Measurements from ENCODE around the gene LPP.

The LPP gene

DNA sequence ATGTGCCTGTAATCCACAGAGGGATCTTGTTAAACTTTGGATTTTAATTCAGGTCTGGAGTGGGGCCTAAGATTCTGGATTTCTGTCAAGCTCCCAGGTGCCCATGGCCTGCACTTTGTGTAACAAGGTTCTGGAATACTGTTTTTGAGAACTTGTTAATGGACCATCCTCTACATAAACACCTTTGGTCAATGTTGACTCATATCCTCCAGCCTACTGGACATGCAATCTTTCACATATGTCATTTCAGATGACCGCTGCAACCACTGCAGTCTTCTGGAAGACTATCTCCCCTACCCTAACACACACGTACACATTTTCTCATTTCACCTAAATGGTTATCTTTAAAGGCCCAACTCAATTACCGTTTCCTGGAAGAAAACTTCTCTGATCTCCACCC is 715.7 kb downstream of the LPP start:
- Histone ChIP-seq H3K79me2 (ENCODE audit: low read length) (no peaks in the 10 kb centered on the region), H3K27ac (ENCODE audit: low read length) (no peak overlapping the region), H3K27me3 (replicated peaks; ENCODE audit: insufficient read depth, low read length) (peaks cover 15% of the 10 kb centered on the region; the same call in 1 of the 2 replicates), H3K9ac (ENCODE audit: low read length) (no peak overlapping the region), H3K9me3 (replicated peaks; ENCODE audit: insufficient read depth, low read length) (no peaks in the 10 kb centered on the region), H3K9me2 (replicated peaks; ENCODE audit: insufficient read depth, low read length) (no peaks in the 10 kb centered on the region), H3K4me1 (ENCODE audit: low read length) (peaks cover under 1% of the 10 kb centered on the region; the same call in 1 of the 2 replicates), H4K20me1 (ENCODE audit: insufficient read depth, low read length) (no peaks in the 10 kb centered on the region), H3F3A (ENCODE audit: insufficient read depth, low read length) (no peaks in the 10 kb centered on the region), H3K36me3 (replicated peaks; ENCODE audit: insufficient read depth, low read length) (no peaks in the 10 kb centered on the region), H2AFZ (ENCODE audit: low read length) (no peak overlapping the region), H3K4me3 (ENCODE audit: low read length) (no peak overlapping the region), H3K4me2 (ENCODE audit: low read depth, low read length) (no peak overlapping the region)
- TF ChIP-seq, protein P1, sequence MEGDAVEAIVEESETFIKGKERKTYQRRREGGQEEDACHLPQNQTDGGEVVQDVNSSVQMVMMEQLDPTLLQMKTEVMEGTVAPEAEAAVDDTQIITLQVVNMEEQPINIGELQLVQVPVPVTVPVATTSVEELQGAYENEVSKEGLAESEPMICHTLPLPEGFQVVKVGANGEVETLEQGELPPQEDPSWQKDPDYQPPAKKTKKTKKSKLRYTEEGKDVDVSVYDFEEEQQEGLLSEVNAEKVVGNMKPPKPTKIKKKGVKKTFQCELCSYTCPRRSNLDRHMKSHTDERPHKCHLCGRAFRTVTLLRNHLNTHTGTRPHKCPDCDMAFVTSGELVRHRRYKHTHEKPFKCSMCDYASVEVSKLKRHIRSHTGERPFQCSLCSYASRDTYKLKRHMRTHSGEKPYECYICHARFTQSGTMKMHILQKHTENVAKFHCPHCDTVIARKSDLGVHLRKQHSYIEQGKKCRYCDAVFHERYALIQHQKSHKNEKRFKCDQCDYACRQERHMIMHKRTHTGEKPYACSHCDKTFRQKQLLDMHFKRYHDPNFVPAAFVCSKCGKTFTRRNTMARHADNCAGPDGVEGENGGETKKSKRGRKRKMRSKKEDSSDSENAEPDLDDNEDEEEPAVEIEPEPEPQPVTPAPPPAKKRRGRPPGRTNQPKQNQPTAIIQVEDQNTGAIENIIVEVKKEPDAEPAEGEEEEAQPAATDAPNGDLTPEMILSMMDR (IDR thresholded peaks at IDR 0.05; ENCODE audit: low read length), result no peak
- TF ChIP-seq EZH2phosphoT487 (IDR thresholded peaks at IDR 0.05; ENCODE audit: low read length), result no peak
- no peak for TF ChIP-seq EZH2 (optimal IDR thresholded peaks at IDR 0.05; ENCODE audit: low read depth, low read length)
- DNase-seq, result no peak

DNA sequence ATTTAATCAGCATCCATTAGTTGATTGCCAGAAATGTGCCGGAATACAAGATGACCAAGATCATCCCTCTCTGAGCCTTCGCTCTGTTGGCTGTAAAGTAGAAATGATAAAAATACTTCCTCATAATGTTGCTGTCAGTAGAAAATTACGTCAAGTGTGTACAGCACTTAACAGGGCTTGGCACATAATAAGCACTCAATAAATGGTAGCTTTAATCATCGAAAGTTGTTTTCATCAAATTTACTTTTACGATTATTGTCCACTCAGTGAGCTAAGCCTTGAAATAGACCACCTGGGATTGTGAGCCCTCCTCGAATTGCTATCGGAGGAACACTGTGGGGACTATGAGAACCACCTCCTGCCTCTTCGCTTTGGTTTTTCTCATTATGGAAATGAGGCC is 716.5 kb downstream of the LPP start:
- no peak for DNase-seq
- Histone ChIP-seq H3K79me2 (ENCODE audit: low read length) (no peaks in the 10 kb centered on the region), H4K20me1 (ENCODE audit: insufficient read depth, low read length) (no peaks in the 10 kb centered on the region), H3F3A (ENCODE audit: insufficient read depth, low read length) (peaks cover 7% of the 10 kb centered on the region), H3K4me1 (ENCODE audit: low read length) (peaks cover 8% of the 10 kb centered on the region), H3K4me3 (ENCODE audit: low read length) (no peak overlapping the region), H3K9me2 (replicated peaks; ENCODE audit: insufficient read depth, low read length) (no peaks in the 10 kb centered on the region), H3K27me3 (replicated peaks; ENCODE audit: insufficient read depth, low read length) (peaks cover 15% of the 10 kb centered on the region; the same call in 1 of the 2 replicates), H3K9me3 (replicated peaks; ENCODE audit: insufficient read depth, low read length) (no peaks in the 10 kb centered on the region), H2AFZ (ENCODE audit: low read length) (no peak overlapping the region), H3K9ac (ENCODE audit: low read length) (no peak overlapping the region), H3K4me2 (ENCODE audit: low read depth, low read length) (no peak overlapping the region), H3K36me3 (replicated peaks; ENCODE audit: insufficient read depth, low read length) (no peaks in the 10 kb centered on the region), H3K27ac (ENCODE audit: low read length) (no peak overlapping the region)
- TF ChIP-seq, protein P1 (IDR thresholded peaks at IDR 0.05; ENCODE audit: low read length), result no peak

DNA sequence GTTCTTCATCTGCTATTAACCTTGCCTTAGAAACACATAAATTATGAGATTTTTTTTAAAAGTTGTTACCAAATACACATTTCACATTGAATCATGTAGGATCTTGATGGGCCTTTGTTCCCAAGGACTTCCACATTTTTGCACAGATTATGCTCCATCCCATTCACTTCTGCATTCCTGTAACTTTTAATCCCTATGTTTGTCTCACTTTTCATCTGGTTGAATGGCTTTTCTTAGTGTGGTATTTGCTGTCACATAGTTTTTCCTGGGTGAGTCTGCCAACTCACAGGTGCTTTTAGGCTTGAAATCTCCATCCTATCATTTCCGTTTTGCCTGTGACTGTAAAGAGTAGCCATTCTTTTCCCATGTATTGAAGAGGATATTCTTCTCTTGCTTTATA is 720.6 kb downstream of the LPP start:
- Histone ChIP-seq H3K27ac (ENCODE audit: low read length) (no peak overlapping the region), H3K4me1 (ENCODE audit: low read length) (peaks cover 8% of the 10 kb centered on the region), H3K4me2 (ENCODE audit: low read depth, low read length) (no peak overlapping the region), H3K9ac (ENCODE audit: low read length) (no peak overlapping the region), H3K4me3 (ENCODE audit: low read length) (no peak overlapping the region), H3F3A (ENCODE audit: insufficient read depth, low read length) (peaks cover 18% of the 10 kb centered on the region), H4K20me1 (ENCODE audit: insufficient read depth, low read length) (no peaks in the 10 kb centered on the region), H3K9me3 (replicated peaks; ENCODE audit: insufficient read depth, low read length) (no peaks in the 10 kb centered on the region), H3K9me2 (replicated peaks; ENCODE audit: insufficient read depth, low read length) (no peaks in the 10 kb centered on the region), H3K27me3 (replicated peaks; ENCODE audit: insufficient read depth, low read length) (peaks cover 22% of the 10 kb centered on the region), H2AFZ (ENCODE audit: low read length) (no peak overlapping the region), H3K79me2 (ENCODE audit: low read length) (no peaks in the 10 kb centered on the region), H3K36me3 (replicated peaks; ENCODE audit: insufficient read depth, low read length) (no peaks in the 10 kb centered on the region)
- DNase-seq, result no peak
- TF ChIP-seq EZH2phosphoT487 (IDR thresholded peaks at IDR 0.05; ENCODE audit: low read length), result no peak
- TF ChIP-seq, protein P1 (IDR thresholded peaks at IDR 0.05; ENCODE audit: low read length), result no peak
- TF ChIP-seq EZH2 (optimal IDR thresholded peaks at IDR 0.05; ENCODE audit: low read depth, low read length), result no peak

All from MM.1S (cell line).